Measurements from ENCODE around the gene FAM210A. TPM values are rescaled to one million over a fixed set of nuclear protein-coding genes. Genes with fewer than 3 reads are reported as not detected.

The FAM210A gene
- total RNA-seq, 1 donor from 2014 or later, result 52.9 TPM

DNA sequence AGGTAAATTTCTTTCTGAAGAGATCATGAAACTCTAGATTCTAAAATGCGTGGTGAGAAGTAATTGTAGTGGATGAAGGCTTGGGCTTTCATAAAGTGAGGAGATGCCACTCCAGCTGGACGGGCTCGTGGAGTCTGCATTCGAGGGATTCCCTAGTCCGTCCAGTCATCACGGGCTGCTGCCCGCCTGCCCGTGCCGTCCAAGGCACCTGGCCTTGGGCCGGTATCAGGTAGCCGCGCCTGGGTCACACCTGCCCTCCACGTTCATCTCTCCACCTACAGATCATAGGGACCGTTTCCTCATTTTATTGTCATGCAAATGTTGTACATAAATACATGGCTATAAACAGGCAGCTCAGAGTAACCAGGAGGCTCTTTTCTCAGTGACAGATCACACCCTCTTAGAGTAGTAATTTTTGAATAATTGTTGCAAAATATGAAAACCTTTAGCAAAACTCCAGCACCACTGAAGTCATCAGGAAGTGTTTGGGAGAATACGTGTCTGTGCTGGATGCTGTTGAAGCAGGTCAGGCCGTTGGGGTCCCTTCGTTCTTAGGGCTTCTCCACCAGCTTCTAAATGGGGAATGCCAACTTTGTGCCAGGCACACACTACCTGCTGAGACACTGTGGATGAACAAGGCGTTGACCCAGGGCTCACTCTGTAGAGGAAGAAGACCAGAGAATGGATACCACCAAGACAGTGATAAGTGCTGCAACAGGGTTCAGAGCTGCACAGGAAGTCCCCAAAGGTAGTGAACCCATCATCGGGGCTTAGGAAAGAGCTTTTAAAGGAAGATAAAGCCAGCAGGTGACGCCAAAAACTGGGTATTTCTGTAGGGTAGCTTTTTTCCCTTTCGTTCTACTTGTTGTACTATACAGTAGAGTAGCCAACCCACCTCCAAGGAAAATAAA lies 112.5 kb downstream of the FAM210A start:
- no peaks in the 10 kb centered on the region for H3K36me3 ChIP-seq
- H3K9me3 ChIP-seq (replicated peaks), result no peaks in the 10 kb centered on the region
- H3K27me3 ChIP-seq (ENCODE audit: low read depth), result no peaks in the 10 kb centered on the region
- peaks cover 80% of the 10 kb centered on the region for H3K4me1 ChIP-seq
- intact Hi-C loops (cut with micrococcal nuclease), result no loop called here
- DNase-seq, result no peak
- TF ChIP-seq, protein P1, sequence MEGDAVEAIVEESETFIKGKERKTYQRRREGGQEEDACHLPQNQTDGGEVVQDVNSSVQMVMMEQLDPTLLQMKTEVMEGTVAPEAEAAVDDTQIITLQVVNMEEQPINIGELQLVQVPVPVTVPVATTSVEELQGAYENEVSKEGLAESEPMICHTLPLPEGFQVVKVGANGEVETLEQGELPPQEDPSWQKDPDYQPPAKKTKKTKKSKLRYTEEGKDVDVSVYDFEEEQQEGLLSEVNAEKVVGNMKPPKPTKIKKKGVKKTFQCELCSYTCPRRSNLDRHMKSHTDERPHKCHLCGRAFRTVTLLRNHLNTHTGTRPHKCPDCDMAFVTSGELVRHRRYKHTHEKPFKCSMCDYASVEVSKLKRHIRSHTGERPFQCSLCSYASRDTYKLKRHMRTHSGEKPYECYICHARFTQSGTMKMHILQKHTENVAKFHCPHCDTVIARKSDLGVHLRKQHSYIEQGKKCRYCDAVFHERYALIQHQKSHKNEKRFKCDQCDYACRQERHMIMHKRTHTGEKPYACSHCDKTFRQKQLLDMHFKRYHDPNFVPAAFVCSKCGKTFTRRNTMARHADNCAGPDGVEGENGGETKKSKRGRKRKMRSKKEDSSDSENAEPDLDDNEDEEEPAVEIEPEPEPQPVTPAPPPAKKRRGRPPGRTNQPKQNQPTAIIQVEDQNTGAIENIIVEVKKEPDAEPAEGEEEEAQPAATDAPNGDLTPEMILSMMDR (IDR thresholded peaks at IDR 0.05; ENCODE audit: borderline replicate concordance), result no peak
- H3K27ac ChIP-seq (replicated peaks), result peak overlapping the region; percentile 88
- peak overlapping the region; percentile 5 for H3K4me3 ChIP-seq

Other genes with a start within 250 kb of the FAM210A start
- gene RNMT, start 115 bp upstream of the FAM210A start, total RNA-seq, result 24.2 TPM
- not detected for gene MC5R, start 97.6 kb upstream of the FAM210A start, total RNA-seq
- not detected for gene MC2R, start 189.0 kb upstream of the FAM210A start, total RNA-seq